Measurements from ENCODE around the gene EBLN2. TPM values are rescaled to one million over a fixed set of nuclear protein-coding genes. Genes with fewer than 3 reads are reported as not detected.

The EBLN2 gene
- total RNA-seq = 6.4 TPM

DNA sequence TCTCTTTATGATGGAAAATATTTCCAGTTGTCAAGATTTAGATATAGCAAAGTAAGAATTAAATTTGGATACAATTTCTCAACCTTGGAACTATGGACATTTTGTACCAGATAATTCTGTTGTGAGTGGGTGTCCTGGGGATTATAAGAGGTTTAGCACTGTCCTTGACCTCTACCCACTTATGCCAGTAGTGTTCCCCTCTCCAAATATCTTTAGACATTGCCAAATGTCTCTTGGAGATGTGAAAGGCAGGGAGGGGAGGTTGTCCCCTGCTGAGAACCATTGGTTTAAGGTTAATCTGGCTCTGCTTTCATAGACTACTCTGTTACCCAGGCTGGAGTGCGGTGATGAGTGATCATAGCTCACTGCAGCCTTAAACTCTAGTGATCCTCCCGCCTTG, at the start of gene EBLN2:
TSS of gene EBLN2 (plus strand) at position 244 of the 400 bp plus-strand sequence. CDS start 423 bp downstream, outside the sequence.
- H3K27ac ChIP-seq = no peak within 1 kb of the TSS
- DNase-seq (ENCODE audit: extremely low spot score in 2 of 2) = no peak
- peaks cover under 1% of the 10 kb centered on the region for H3K4me1 ChIP-seq
- intact Hi-C loops (cut with DNase I) = loop anchor here (10.0 kb wide), 1 partner anchor 107 kb away; no protein-coding TSS in a partner anchor
- TF ChIP-seq POLR2A (IDR thresholded peaks at IDR 0.05) (no peak), POLR2AphosphoS5 (IDR thresholded peaks at IDR 0.05; ENCODE audit: insufficient read depth in 1 of 2, low read depth in 1 of 2) (no peak)
- TF ChIP-seq, protein P1, sequence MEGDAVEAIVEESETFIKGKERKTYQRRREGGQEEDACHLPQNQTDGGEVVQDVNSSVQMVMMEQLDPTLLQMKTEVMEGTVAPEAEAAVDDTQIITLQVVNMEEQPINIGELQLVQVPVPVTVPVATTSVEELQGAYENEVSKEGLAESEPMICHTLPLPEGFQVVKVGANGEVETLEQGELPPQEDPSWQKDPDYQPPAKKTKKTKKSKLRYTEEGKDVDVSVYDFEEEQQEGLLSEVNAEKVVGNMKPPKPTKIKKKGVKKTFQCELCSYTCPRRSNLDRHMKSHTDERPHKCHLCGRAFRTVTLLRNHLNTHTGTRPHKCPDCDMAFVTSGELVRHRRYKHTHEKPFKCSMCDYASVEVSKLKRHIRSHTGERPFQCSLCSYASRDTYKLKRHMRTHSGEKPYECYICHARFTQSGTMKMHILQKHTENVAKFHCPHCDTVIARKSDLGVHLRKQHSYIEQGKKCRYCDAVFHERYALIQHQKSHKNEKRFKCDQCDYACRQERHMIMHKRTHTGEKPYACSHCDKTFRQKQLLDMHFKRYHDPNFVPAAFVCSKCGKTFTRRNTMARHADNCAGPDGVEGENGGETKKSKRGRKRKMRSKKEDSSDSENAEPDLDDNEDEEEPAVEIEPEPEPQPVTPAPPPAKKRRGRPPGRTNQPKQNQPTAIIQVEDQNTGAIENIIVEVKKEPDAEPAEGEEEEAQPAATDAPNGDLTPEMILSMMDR (IDR thresholded peaks at IDR 0.05) = no peak
- no peaks in the 10 kb centered on the region for H3K9me3 ChIP-seq
- H3K36me3 ChIP-seq = peaks cover 0 to 28% of the 10 kb centered on the region in 2 donors
- H3K4me3 ChIP-seq = no peak within 1 kb of the TSS
- H3K27me3 ChIP-seq = no peaks in the 10 kb centered on the region

DNA sequence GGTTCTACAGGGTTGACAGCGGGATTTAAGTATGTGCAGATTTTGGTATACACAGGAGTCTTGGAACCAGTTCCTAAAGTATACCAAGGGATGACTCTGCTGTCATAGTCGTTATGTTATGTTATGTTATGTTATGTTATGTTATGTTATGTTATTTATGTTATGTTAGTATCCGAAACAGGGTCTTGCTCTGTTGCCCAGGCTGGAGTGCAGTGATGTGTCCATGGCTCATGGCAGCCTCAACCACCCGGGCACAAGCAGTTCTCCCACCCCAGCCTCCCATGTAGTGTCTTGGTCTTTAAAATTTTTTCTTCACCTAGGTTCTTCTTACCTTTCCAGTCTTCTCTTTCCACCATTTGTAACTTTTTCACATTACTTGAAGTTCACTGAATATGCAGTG, 43.2 kb upstream of the EBLN2 start:
- Histone ChIP-seq H3K4me1 (peaks cover 42% of the 10 kb centered on the region), H3K9me3 (no peaks in the 10 kb centered on the region), H3K27ac (no peak overlapping the region), H3K36me3 (no peaks in the 10 kb centered on the region), H3K27me3 (no peaks in the 10 kb centered on the region), H3K4me3 (no peak overlapping the region)
- DNase-seq (ENCODE audit: extremely low spot score in 2 of 2) = no peak
- intact Hi-C loops (cut with DNase I) = no loop called here
- TF ChIP-seq POLR2AphosphoS5 (IDR thresholded peaks at IDR 0.05; ENCODE audit: insufficient read depth in 1 of 2, low read depth in 1 of 2) = no peak
- no peak for TF ChIP-seq POLR2A (IDR thresholded peaks at IDR 0.05)
- TF ChIP-seq, protein P1 (IDR thresholded peaks at IDR 0.05) = no peak

- no peaks in the 10 kb centered on the region for H3K9me3 ChIP-seq
- no peaks in the 10 kb centered on the region for H3K36me3 ChIP-seq
- H3K27me3 ChIP-seq = no peaks in the 10 kb centered on the region
- H3K4me1 ChIP-seq = peaks cover 35% of the 10 kb centered on the region
- H3K4me3 ChIP-seq = no peak overlapping the region
- intact Hi-C loops (cut with DNase I) = no loop called here
- no peak for DNase-seq (ENCODE audit: extremely low spot score in 2 of 2)
- TF ChIP-seq, protein P1 (IDR thresholded peaks at IDR 0.05) = no peak
- TF ChIP-seq POLR2AphosphoS5 (IDR thresholded peaks at IDR 0.05; ENCODE audit: insufficient read depth in 1 of 2, low read depth in 1 of 2) (no peak), POLR2A (IDR thresholded peaks at IDR 0.05) (no peak)
- H3K27ac ChIP-seq = no peak overlapping the region
Observed at GRCh38 chr3:73018790-73019441, 42.5 kb upstream of the EBLN2 start.

DNA sequence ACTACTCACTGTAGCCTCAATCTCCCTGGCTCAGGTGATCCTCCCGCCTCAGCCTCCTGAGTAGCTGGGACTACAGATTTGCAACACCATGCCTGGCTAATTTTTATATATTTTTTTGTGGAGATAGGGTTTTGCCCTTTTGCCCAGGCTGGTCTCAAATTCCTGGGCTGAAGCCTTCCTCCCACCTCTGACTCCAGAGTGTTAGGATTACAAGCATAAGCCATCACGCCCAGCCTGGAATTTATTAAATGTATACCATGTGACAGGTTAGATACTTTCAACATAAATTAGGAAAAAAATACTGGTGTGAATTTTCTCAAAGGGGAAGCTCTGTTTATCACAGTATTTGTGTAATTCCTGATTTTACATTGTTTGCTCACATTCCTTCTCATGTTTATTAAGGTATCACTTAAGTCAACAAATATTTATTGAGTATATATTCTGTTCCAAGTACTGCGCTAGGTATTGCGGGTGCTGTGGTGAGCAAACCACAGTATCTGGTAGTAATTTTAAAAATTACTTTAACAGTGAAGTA, 40.1 kb upstream of the EBLN2 start:
- Histone ChIP-seq H3K27me3 (no peaks in the 10 kb centered on the region), H3K4me3 (no peak overlapping the region), H3K9me3 (no peaks in the 10 kb centered on the region), H3K27ac (no peak overlapping the region), H3K4me1 (peaks cover 52% of the 10 kb centered on the region), H3K36me3 (no peaks in the 10 kb centered on the region)
- DNase-seq (ENCODE audit: extremely low spot score in 2 of 2) = no peak
- TF ChIP-seq POLR2AphosphoS5 (IDR thresholded peaks at IDR 0.05; ENCODE audit: insufficient read depth in 1 of 2, low read depth in 1 of 2) (no peak), POLR2A (IDR thresholded peaks at IDR 0.05) (no peak)
- TF ChIP-seq, protein P1 (IDR thresholded peaks at IDR 0.05) = no peak
- intact Hi-C loops (cut with DNase I) = no loop called here

GRCh38 chr3:73024836-73025235, 36.6 kb upstream of the EBLN2 start:
- TF ChIP-seq, protein P1 (IDR thresholded peaks at IDR 0.05) = no peak
- TF ChIP-seq POLR2A (IDR thresholded peaks at IDR 0.05) (no peak), POLR2AphosphoS5 (IDR thresholded peaks at IDR 0.05; ENCODE audit: insufficient read depth in 1 of 2, low read depth in 1 of 2) (no peak)
- Histone ChIP-seq H3K9me3 (no peaks in the 10 kb centered on the region), H3K27ac (no peak overlapping the region), H3K4me3 (no peak overlapping the region), H3K4me1 (peaks cover 48% of the 10 kb centered on the region), H3K27me3 (no peaks in the 10 kb centered on the region), H3K36me3 (no peaks in the 10 kb centered on the region)
- intact Hi-C loops (cut with DNase I) = no loop called here
- DNase-seq (ENCODE audit: extremely low spot score in 2 of 2) = no peak
